Right lobe of liver (tissue), 6 donors: ENCODE results near the gene ST6GALNAC4. TPM values are rescaled to one million over a fixed set of nuclear protein-coding genes. Genes with fewer than 3 reads are reported as not detected.

Source experiments
- ATAC-seq, 4 donors: fragments of 200-7000 bp; cut with Tn5 transposase; one replicate each; pipeline ENCODE4 v1.9.1; 2020; ENCODE audit warnings: mild to moderate bottlenecking in 4 of 4, moderate library complexity in 4 of 4
- DNase-seq, 3 donors: peaks; one replicate each; pipeline ENCODE4 v3.0.0-alpha.2; 2020
- H3K27ac ChIP-seq, 3 donors: fragments of 200-600 bp; one replicate each; pipeline ENCODE4 v1.8.0; 2022
- H3K27me3 ChIP-seq, 2 donors: fragments of 200-600 bp; one replicate each; pipeline ENCODE4 v1.8.0; 2022
- H3K36me3 ChIP-seq, 4 donors: fragments of 200-600 bp; sonication (generic) in 1 of 4; one replicate each; pipeline versions ENCODE4 v1.5.1 to v1.8.0; 2017 to 2022; ENCODE audit warnings: control low read depth in 1 of 4
- H3K4me1 ChIP-seq, 4 donors: fragments of 200-600 bp; sonication (generic) in 1 of 4; one replicate each; pipeline versions ENCODE4 v1.5.1 to v1.8.0; 2017 to 2022; ENCODE audit warnings: control low read depth in 1 of 4
- H3K4me3 ChIP-seq, 3 donors: fragments of 200-600 bp; one replicate each; pipeline ENCODE4 v1.8.0; 2022
- H3K9me3 ChIP-seq, 4 donors: fragments of 200-600 bp; sonication (generic) in 1 of 4; one replicate each; pipeline versions ENCODE4 v1.5.1 to v1.8.0; 2017 to 2022; ENCODE audit warnings: control low read depth in 1 of 4
- POLR2A ChIP-seq: fragments of 450-650 bp; IDR thresholded peaks from one replicate; pipeline ENCODE4 v1.6.1; 2017; ENCODE audit warnings: antibody characterized with exemption, mild to moderate bottlenecking
- WGBS: methylation state at CpG from one replicate; pipeline ENCODE4 v1.1.6; 2018; ENCODE audit warnings: low coverage, low lambda C conversion rate; ENCODE audit not compliant: insufficient coverage; ENCODE audit errors: missing lambda C conversion rate; 5-methylcytosine and 5-hydroxymethylcytosine counted together
- intact Hi-C, 2 donors: fragments of 100-400 bp; cut with DNase I; formaldehyde crosslinking; loops; one replicate each; pipeline versions ENCODE4 v1.11.2 to v1.14.1; 2022
- total RNA-seq, 6 experiments: library from RNA; depleted of rRNA in 2 of 6; stranded (reverse); fragments of >200 nt in 2 of 6; fragmentation: NEBNext Ultra II Directional in 3 of 6; extraction: Animal tissue kit (Norgen Biotek cat#: 25700) in 3 of 6; gene quantifications; one replicate each; pipeline versions ENCODE4 v1.1.0 to v1.2.4, GENCODE V29; 2016 to 2023
- TF ChIP-seq, protein P1 (sequence below), 4 donors: fragments of 200-600 bp in 3 of 4; fragments of 450-650 bp in 1 of 4; IDR thresholded peaks; one replicate each; pipeline versions ENCODE4 v1.5.1 to v1.8.0; 2016 to 2022; ENCODE audit warnings: antibody characterized with exemption in 4 of 4, mild to moderate bottlenecking in 2 of 4
- donor health status: DM: no; HTN: yes; CAD: no.
- donor health status: DM: no; HTN: no; CAD: no.
- donor health status: DM: no; HTN: no; CAD: no.
- donor health status: DM: no; HTN: yes; CAD: no.
- donor health status: DM: no; HTN: yes; CAD: no.

Gene ST6GALNAC4
- total RNA-seq, 6 experiments from 2014 or later, result 3.2 to 23.8 (median 11.2) TPM

DNA sequence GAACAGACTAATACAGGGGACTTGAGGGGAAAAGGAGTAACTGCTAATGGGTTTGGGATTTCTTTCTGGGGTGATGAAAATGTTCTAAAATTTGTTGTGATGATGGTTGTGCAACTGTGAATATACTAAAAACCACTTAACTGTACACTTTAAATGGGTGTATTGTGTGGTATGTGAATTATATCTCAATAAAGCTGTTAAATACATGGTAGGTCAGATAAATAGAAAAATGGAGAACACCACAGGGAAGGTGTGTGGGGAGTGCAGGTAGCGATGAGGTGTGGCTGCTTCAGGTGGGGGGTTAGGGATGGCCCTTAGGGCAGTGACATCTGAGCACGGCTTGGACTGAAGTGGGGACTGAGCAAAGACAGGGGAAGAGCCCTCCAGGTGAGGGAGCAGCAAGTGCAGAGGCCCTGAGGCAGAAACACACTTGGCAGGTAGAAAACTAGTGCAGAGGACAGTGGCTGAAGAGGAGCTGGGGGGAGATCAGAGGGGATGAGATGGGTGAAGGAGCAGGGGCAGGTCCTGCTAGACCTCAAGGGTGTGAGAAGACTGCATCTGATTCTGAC, 43.1 kb upstream of the ST6GALNAC4 start:
- no peak for DNase-seq
- Histone ChIP-seq H3K4me3 (no peak overlapping the region), H3K27ac (no peak overlapping the region), H3K9me3 (no peaks in the 10 kb centered on the region), H3K36me3 (no peaks in the 10 kb centered on the region), H3K4me1 (peaks cover 0 to 76% (median 29%) of the 10 kb centered on the region in 4 donors), H3K27me3 (no peaks in the 10 kb centered on the region)
- no peak for TF ChIP-seq POLR2A
- TF ChIP-seq, protein P1, sequence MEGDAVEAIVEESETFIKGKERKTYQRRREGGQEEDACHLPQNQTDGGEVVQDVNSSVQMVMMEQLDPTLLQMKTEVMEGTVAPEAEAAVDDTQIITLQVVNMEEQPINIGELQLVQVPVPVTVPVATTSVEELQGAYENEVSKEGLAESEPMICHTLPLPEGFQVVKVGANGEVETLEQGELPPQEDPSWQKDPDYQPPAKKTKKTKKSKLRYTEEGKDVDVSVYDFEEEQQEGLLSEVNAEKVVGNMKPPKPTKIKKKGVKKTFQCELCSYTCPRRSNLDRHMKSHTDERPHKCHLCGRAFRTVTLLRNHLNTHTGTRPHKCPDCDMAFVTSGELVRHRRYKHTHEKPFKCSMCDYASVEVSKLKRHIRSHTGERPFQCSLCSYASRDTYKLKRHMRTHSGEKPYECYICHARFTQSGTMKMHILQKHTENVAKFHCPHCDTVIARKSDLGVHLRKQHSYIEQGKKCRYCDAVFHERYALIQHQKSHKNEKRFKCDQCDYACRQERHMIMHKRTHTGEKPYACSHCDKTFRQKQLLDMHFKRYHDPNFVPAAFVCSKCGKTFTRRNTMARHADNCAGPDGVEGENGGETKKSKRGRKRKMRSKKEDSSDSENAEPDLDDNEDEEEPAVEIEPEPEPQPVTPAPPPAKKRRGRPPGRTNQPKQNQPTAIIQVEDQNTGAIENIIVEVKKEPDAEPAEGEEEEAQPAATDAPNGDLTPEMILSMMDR (IDR thresholded peaks at IDR 0.05), result no peak
- intact Hi-C loops, result no loop called here
- no peak for ATAC-seq
- 85% methylated on average over 2 of the region's 2 CpGs for WGBS

DNA sequence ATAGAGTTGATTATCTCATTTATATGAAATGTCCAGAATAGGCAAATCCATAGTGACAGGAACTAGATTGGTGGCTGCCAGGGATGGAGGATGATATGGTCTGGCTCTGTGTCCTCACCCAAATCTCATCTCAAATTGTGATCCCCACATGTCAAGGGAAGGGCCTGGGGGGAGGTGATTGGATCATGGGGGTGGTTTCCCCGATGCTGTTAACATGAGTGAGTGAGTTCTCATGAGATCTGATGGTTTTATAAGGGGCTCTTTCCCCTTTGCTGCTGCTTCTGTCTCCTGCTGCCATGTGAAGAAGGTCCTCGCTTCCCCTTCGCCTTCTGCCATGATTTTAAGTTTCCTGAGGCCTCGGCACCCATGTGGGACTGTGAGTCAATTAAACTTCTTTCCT, 42.6 kb upstream of the ST6GALNAC4 start:
- DNase-seq, result no peak
- Histone ChIP-seq H3K9me3 (no peaks in the 10 kb centered on the region), H3K36me3 (no peaks in the 10 kb centered on the region), H3K4me3 (no peak overlapping the region), H3K27ac (no peak overlapping the region), H3K27me3 (no peaks in the 10 kb centered on the region), H3K4me1 (peaks cover 0 to 75% (median 29%) of the 10 kb centered on the region in 4 donors)
- intact Hi-C loops, result no loop called here
- TF ChIP-seq POLR2A, result no peak
- TF ChIP-seq, protein P1 (IDR thresholded peaks at IDR 0.05), result no peak
- no peak for ATAC-seq
- WGBS, result 92% methylated on average over 2 of the region's 4 CpGs

DNA sequence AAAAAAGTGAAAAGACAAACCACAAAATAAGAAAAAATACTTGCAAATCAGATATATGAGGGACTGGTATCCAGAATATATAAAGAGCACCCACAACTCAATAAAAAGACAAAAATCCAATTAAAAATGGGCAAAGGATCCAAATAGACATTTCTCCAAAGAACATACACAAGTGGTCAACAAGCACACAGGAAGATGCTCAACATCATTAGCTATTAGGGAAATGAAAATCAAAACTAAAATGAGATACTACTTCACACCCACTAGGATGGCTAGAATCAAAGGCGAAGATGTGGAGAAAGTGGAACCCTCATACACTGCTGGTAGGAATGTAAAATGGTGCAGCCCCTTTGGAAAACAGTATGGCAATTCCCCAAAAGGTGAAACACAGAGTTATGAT, 41.9 kb upstream of the ST6GALNAC4 start:
- no peak overlapping the region for H3K27ac ChIP-seq
- ATAC-seq (no peak), DNase-seq (no peak)
- 80% methylated on average over 1 of the region's 1 CpG for WGBS
- TF ChIP-seq POLR2A, result no peak
- TF ChIP-seq, protein P1 (IDR thresholded peaks at IDR 0.05), result no peak
- H3K4me1 ChIP-seq, result peaks cover 0 to 69% (median 25%) of the 10 kb centered on the region in 4 donors
- H3K36me3 ChIP-seq, result no peaks in the 10 kb centered on the region
- H3K27me3 ChIP-seq, result no peaks in the 10 kb centered on the region
- intact Hi-C loops, result no loop called here
- H3K9me3 ChIP-seq, result no peaks in the 10 kb centered on the region
- no peak overlapping the region for H3K4me3 ChIP-seq

DNA sequence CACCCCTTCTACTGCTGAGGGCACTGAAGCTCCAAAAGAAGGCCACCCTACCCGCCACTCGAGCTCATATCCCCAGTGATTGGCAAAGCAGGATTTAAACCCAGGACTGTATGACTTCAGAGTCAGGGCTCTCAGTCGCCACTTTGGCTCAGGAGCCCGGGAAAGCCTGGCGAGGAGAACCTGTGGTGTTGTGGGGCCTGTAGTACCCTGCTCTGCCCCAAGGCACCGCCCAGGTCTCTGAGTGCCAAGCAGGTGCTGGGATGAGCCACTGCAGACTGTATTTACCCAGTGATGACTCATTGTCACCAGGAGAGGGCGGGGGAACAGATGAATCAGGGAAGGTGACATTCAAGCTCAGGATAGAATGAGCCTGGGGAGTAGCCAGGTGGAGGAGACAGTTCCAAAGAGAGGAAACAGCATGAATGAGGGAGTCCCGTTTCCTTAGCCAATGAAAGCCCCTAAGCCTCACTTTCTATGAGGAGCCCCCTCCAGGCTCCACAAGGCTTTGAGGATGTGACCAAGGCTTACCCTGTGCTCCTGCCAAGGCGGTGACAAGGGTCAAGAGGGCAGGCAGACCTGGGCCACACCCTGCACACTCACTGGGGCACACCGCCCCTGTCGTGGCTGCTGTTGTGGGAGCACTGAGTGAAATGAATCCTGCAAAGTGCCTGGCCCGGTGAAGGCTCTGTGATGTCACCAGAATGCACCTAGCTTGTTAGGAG, 38.6 kb upstream of the ST6GALNAC4 start:
- H3K4me1 ChIP-seq, result peaks cover 0 to 54% (median 16%) of the 10 kb centered on the region in 4 donors
- peak; percentile 88 to 90 (median 89) for DNase-seq
- intact Hi-C loops, result no loop called here
- H3K27ac ChIP-seq, result peak overlapping the region; percentile 42 to 68 (median 43)
- TF ChIP-seq POLR2A, result no peak
- TF ChIP-seq, protein P1 (IDR thresholded peaks at IDR 0.05), result peak; percentile 31 to 81 (median 50)
- H3K27me3 ChIP-seq, result no peaks in the 10 kb centered on the region
- 14% methylated on average over 7 of the region's 12 CpGs for WGBS
- no peak overlapping the region for H3K4me3 ChIP-seq
- no peaks in the 10 kb centered on the region for H3K9me3 ChIP-seq
- no peaks in the 10 kb centered on the region for H3K36me3 ChIP-seq
- ATAC-seq, result peak; percentile 89 to 96 (median 92)
